Placental epithelial cell (primary cell): ENCODE data around the gene AVPI1. TPM values are rescaled to one million over a fixed set of nuclear protein-coding genes. Genes with fewer than 3 reads are reported as not detected.

ENCODE experiments used
- total RNA-seq: library from RNA; depleted of rRNA; stranded (reverse); fragments of >200 nt; gene quantifications from 2 replicates; pipeline ENCODE4 v1.2.3, GENCODE V29; 2012

The AVPI1 gene, protein sequence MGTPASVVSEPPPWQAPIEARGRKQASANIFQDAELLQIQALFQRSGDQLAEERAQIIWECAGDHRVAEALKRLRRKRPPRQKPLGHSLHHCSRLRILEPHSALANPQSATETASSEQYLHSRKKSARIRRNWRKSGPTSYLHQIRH
- total RNA-seq = 21.2 and 23.9 TPM in 2 replicates

DNA sequence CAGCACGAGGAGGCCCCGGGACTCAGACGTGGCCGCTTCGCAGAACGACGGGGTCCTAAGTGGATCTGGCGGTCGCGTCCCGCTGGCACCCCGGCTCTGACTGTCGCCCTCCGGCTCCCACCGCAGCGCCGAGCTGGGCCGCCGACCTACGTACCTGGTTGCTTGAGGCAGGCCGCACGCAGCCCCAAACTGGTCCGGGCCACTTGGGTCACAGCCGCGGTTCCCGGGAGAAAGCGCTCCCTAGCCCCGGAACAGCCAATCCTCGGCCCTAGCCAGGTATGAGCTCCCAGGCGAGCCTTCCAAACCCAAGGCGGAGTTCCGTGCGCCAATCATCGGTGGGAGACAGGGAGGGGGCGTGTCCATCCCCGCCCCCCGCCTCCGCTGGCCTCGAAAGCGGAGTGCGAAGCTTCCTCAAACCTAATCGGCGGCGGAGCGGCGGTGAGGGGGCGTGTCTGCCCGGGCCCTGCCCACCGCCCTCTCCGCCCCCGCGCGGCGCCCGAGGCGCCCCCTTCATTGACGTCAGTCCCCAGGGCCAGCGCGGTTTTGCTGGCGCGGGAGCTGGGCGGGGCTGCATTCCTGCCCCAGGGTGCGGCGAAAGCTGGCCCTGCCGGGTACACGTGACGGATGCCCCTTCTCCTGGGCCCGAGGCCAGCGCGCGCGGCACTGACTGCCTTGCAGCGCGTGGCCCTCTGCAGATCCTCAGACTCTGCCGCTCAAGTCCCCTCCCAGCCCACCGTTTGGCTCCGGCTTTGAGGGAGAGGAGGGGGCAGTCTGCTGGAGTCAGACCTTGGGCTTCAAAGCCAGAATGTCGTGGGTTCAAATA is at the start of gene AVPI1:
Gene AVPI1 (minus strand): TSS at position 280 of the 823 bp plus-strand sequence. CDS start 7,336 bp downstream, outside the sequence.

GRCh38 chr10:97713339-97713825 is 26.3 kb upstream of the AVPI1 start, which contains the start of gene MARVELD1:
Gene MARVELD1, plus strand, starts transcription at chr10:97713730. Its CDS starts 147 bp downstream, at chr10:97713877.

DNA sequence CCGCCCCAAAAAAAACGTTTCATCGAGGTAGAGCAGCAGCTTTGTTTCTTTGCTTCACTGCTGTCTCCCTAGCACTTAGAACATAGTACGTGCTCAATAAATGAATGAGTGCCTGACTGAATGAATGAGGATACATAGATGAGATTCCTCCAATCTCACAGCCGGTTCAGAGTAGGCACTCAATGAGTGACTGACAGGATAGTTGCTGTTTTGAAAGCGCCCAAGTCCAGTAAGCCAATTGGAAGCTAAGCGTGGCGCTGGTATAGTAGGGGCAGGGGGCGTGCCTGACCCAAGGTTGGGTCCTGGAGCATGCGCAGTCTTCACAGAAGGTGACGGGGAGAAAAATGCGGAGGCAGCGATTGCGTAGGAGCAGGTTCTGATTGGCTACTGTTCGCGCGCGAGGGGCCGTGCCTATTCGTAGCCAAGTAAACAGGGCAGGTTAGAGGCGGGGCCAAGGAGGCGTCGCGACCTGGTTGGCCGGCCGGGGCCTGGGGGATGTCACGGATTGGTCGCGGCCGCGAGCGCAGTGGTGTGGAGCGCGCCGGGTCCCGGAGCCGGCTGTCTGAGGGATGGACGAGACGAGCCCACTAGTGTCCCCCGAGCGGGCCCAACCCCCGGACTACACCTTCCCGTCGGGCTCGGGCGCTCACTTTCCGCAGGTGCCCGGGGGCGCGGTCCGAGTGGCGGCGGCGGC is 46.7 kb downstream of the AVPI1 start, which contains the start of gene PI4K2A:
Gene PI4K2A (plus strand): TSS at position 498 of the 694 bp plus-strand sequence. CDS start 72 bp downstream, at position 570.

GRCh38 chr10:97632949-97633884 is 53.8 kb downstream of the AVPI1 start, which contains the start of gene MORN4:
Gene MORN4, minus strand, starts transcription at chr10:97633500. Its CDS starts 13,847 bp downstream, at chr10:97619653.

Other genes starting within 250 kb of the AVPI1 start
- gene EXOSC1, start 241.2 kb downstream of the AVPI1 start, total RNA-seq = 34.2 and 37.0 TPM in 2 replicates
- 53.8 and 109 TPM in 2 replicates for gene ZDHHC16, start 241.1 kb downstream of the AVPI1 start, total RNA-seq
- 95.8 and 152 TPM in 2 replicates for gene MMS19, start 188.8 kb downstream of the AVPI1 start, total RNA-seq
- 33.1 and 33.8 TPM in 2 replicates for gene UBTD1, start 188.3 kb downstream of the AVPI1 start, total RNA-seq
- gene ANKRD2, start 114.5 kb downstream of the AVPI1 start, total RNA-seq = 0.79 and 5.4 TPM in 2 replicates
- 0.98 and 1.2 TPM in 2 replicates for gene HOGA1, start 102.9 kb downstream of the AVPI1 start, total RNA-seq
- 0.33 TPM in 1 of 2 replicates, not detected in the other for gene C10orf62, start 97.5 kb downstream of the AVPI1 start, total RNA-seq
- gene MORN4, start 53.7 kb downstream of the AVPI1 start, total RNA-seq = 1.3 and 1.6 TPM in 2 replicates
- 18.5 and 32.8 TPM in 2 replicates for gene PI4K2A, start 46.6 kb downstream of the AVPI1 start, total RNA-seq
- 83.6 and 91.4 TPM in 2 replicates for gene MARVELD1, start 26.5 kb upstream of the AVPI1 start, total RNA-seq
- gene ZFYVE27, start 49.9 kb upstream of the AVPI1 start, total RNA-seq = 15.7 and 19.2 TPM in 2 replicates
- gene SFRP5, start 84.8 kb upstream of the AVPI1 start, total RNA-seq = not detected in 2 replicates
- under 0.01 and 0.11 TPM in 2 replicates for gene GOLGA7B, start 162.6 kb upstream of the AVPI1 start, total RNA-seq